HFF-Myc (cell line): ENCODE data around the gene SMIM20.

ENCODE experiments used
- DNase-seq: peaks from one replicate; pipeline ENCODE4 v3.0.0-alpha.2; 2011; ENCODE audit warnings: low read depth; ENCODE audit errors: extremely low read depth
- H3K4me3 ChIP-seq: replicated peaks from 2 replicates; pipeline ENCODE4 v1.5.1; 2011; ENCODE audit warnings: low read depth, mild to moderate bottlenecking, control low read depth, low read length
- CTCF ChIP-seq: IDR thresholded peaks from 2 replicates; pipeline ENCODE4 v1.5.1; 2012; ENCODE audit warnings: mild to moderate bottlenecking, low read depth, low read length, control low read depth; ENCODE audit errors: missing control alignments

SMIM20 gene

DNA sequence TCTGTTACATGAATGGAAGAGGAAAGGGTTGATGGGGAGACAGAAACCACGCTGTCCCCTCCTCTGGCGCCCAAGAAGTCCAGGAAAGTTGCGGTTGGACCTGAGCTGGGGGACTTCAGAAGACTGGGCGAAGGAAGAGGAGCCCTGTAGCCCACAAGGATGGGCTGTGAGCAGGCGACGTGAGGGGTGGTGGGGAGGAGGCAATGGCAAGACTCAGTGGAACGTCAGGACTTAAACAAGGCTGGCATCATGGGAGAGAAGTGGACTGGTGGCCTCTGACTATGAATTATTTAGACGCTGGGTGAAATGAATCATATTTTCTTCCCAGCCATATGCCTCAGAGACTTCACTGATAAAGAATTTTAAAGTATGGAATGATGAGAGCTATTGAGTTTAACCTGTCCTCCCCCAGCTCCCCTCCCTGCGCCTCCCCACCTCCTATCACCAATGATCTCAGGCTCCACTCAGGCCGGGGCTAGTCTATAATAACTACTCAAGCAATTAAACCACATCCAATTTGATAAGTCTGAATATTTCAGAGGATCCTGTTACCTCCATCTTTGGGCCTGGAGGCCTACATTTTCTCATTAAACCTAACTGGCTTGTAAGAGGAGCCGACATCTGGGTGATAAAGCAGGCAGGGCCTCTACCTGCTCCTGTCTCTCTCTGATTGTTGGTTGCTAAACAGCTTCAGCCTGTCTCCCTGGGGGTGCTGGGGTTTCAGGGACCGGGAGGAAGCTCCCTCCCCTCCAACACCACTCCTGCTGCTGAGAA, 63.6 kb downstream of the SMIM20 start:
- DNase-seq: no peak
- H3K4me3 ChIP-seq: no peak overlapping the region
- no peak for TF ChIP-seq CTCF

- DNase-seq: no peak
- no peak for TF ChIP-seq CTCF
- no peak overlapping the region for H3K4me3 ChIP-seq
Measured at GRCh38 chr4:25978327-25978726, 64.3 kb downstream of the SMIM20 start.
